Adrenal gland (tissue), 5 donors: Measurements from ENCODE around the gene SLC44A5.

ENCODE experiments used
- POLR2A ChIP-seq, 2 donors: fragments of 450-650 bp; IDR thresholded peaks; one replicate each; pipeline ENCODE4 v1.6.1; 2017; ENCODE audit warnings: antibody characterized with exemption in 2 of 2, mild to moderate bottlenecking in 2 of 2, moderate library complexity in 1 of 2
- TF ChIP-seq, protein P1 (sequence below), 6 experiments: fragments of 450-650 bp in 4 of 6; fragments of 200-600 bp in 2 of 6; sonication (generic) in 1 of 6; IDR thresholded peaks; 1 replicate in 5 of 6; 2 replicates in 1 of 6; pipeline versions ENCODE4 v1.5.1 to v1.8.0; 2016 to 2021; ENCODE audit warnings: antibody characterized with exemption in 6 of 6, mild to moderate bottlenecking in 2 of 6, moderate library complexity in 1 of 6
- donor health status: DM: no; HTN: no; CAD: no.

- TF ChIP-seq, protein P1, sequence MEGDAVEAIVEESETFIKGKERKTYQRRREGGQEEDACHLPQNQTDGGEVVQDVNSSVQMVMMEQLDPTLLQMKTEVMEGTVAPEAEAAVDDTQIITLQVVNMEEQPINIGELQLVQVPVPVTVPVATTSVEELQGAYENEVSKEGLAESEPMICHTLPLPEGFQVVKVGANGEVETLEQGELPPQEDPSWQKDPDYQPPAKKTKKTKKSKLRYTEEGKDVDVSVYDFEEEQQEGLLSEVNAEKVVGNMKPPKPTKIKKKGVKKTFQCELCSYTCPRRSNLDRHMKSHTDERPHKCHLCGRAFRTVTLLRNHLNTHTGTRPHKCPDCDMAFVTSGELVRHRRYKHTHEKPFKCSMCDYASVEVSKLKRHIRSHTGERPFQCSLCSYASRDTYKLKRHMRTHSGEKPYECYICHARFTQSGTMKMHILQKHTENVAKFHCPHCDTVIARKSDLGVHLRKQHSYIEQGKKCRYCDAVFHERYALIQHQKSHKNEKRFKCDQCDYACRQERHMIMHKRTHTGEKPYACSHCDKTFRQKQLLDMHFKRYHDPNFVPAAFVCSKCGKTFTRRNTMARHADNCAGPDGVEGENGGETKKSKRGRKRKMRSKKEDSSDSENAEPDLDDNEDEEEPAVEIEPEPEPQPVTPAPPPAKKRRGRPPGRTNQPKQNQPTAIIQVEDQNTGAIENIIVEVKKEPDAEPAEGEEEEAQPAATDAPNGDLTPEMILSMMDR (IDR thresholded peaks at IDR 0.05), result no peak
- TF ChIP-seq POLR2A (IDR thresholded peaks at IDR 0.05), result no peak
Measured at GRCh38 chr1:75502776-75503175, 108.1 kb downstream of the SLC44A5 start.
